ENCODE results near the gene WDR93.
A peak's percentile ranks its signal among the peaks of the same experiment; 100 is the strongest.
"Not testable (repeated sequence)": the region's sequence is repeated elsewhere in the genome, so short reads cannot be mapped to it uniquely, and the experiment has no call there.

Gene WDR93

DNA sequence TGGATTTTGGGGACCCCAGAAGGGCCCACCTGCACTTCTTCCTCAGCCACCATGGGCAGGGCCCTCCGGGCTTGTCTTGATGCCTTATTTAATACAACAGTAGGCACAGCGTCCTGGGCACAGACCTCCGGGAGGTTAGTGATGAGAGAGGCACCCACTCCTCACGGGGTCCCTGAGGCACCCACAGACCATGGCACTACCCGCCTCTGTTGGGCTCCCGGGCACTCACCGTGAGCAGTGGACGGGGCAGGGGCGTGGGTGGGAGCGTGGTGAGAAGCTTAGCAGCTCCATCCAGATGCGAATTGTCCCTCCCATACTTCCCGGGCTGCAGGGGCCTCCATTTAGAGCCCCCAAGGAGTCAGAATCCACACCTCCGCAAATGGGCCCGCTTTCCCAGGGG is 85.2 kb downstream of the WDR93 start:
- DNase-seq: no peak

GRCh38 chr15:89776274-89777072 is 85.9 kb downstream of the WDR93 start, which contains the start of gene MESP2:
Gene MESP2 (plus strand): TSS chr15:89776332. CDS start chr15:89776358, 26 bp downstream.
- DNase-seq: peak; percentile 22

- no peak for DNase-seq
Measured at GRCh38 chr15:89777073-89777751, 86.6 kb downstream of the WDR93 start.

DNA sequence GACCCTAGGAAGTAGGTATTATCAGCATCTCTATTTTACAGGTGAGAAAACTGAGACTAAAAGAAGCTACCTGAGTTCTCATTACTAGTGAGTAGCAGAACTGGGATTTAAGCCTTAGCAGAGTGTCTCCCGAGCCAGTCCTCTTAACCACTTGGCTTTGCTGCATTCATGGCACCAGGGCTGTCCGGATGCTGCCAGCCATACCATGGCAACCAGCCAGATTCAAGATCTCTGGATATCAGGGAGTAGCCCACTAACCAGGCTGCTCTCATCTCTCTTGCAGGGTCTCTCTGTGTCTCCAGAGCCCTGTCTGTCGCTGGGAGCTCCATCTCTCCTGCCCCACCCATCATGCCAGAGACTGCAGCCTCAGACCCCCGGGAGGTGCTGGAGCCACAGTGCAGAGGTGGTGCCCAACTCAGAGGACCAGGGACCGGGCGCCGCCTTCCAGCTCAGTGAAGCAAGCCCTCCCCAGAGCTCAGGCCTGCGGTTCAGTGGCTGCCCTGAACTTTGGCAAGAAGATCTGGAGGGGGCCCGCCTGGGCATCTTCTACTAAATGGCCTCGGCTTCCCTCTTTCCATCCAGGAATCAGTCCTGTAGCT is 87.3 kb downstream of the WDR93 start:
- no peak for DNase-seq

- DNase-seq: no peak
Measured at GRCh38 chr15:89778861-89779260, 88.2 kb downstream of the WDR93 start.

DNA sequence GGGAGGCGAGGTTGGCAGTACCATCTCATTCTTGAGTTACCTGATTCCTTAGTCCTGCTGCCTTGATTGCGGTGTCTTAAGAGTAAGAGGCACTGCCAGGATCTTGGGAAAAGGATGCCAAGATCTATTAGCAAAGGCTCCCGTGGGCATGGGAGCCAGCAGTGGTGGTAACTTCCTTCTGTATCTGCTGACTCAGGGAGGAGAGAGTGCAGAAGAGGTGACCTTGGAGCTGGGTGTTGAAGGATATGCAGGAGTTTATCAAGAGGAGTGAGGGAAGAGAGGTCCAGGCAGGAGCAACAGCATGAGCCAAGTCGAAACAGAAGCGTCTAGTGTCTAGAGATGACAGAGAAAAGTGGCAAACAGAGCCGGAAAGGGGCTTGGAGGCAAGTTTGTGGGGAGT is 90.0 kb downstream of the WDR93 start:
- no peak for DNase-seq

- DNase-seq: no peak
Measured at GRCh38 chr15:89781055-89781454, 90.4 kb downstream of the WDR93 start.

GRCh38 chr15:89781891-89782618 is 91.4 kb downstream of the WDR93 start:
- no peak for DNase-seq

GRCh38 chr15:89782619-89782950 is 92.0 kb downstream of the WDR93 start:
- not testable (repeated sequence) for DNase-seq

- DNase-seq: no peak
Measured at GRCh38 chr15:89783111-89783860, 92.7 kb downstream of the WDR93 start.

GRCh38 chr15:89783861-89784685 is 93.5 kb downstream of the WDR93 start:
- DNase-seq: no peak

- no peak for DNase-seq
Measured at GRCh38 chr15:89784686-89784960, 94.0 kb downstream of the WDR93 start.

DNA sequence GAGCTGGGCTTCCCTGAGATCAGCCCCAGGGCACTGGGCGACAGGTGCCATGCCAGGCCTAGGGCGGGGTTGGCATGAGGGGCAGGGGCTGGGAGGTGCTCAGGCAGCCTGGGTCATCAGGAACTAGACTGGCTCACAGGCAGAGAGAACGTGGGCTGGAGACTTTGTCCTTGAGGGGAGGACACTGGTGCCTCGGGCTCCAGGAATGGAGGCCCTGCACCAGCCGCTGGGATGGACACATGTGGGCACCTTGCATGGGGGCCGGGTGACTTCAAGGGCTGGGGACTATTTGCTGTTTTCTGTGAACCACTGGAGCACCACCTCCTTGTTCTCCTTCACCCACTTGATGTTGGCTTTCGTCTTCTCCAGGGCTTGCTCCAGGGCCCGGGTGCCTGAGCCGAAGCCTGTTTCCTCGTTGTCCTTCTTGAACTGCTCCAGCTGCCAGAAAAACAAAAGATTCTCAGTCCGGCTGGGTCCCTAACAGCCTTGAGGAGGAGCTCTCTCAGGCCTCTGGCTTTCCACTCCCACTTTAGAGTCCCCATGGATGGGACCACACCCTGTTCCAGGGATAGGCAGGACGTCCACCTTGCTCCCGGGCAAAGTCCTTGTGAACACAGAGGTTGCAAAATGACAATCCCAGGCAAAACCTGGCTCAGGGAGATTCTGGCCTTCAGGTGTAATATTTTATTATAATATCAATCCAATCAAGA is 94.6 kb downstream of the WDR93 start:
- DNase-seq: no peak

- DNase-seq: no peak
Measured at GRCh38 chr15:89785774-89786140, 95.1 kb downstream of the WDR93 start.

GRCh38 chr15:89787944-89788343 is 97.3 kb downstream of the WDR93 start:
- no peak for DNase-seq

DNA sequence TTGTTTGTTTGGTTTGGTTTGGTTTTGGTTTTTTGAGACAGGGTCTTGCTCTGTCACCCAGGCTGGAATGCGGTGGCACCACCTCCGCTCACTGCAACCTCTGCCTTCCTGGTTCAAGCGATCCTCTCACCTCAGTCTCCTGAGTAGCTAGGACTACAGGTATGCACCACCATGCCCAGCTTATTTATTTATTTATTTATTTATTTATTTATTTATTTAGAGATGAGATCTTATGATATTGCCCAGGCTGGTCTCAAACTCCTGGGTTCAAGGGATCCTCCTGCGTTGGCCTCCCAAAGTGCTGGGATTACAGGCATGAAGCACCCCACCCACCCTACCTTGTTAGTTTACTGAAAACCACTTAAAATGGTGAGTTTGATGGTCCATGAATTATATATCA is 98.0 kb downstream of the WDR93 start:
- not testable (repeated sequence) for DNase-seq

GRCh38 chr15:89790206-89790605 is 99.6 kb downstream of the WDR93 start:
- DNase-seq: no peak

GRCh38 chr15:89790661-89791060 is 100.0 kb downstream of the WDR93 start:
- no peak for DNase-seq

- DNase-seq: no peak
Measured at GRCh38 chr15:89792106-89792805, 101.6 kb downstream of the WDR93 start.

All from NCI-H1092 (cell line).